Skeletal muscle tissue (tissue), 4 donors: ENCODE data around the gene RNF213. TPM values are rescaled to one million over a fixed set of nuclear protein-coding genes. Genes with fewer than 3 reads are reported as not detected.

Experiments
- H3K27ac ChIP-seq: one replicate; pipeline ENCODE4 v1.7.0; 2013; ENCODE audit warnings: mild to moderate bottlenecking, low read depth, low read length, inconsistent platforms
- H3K27me3 ChIP-seq, 3 donors: one replicate each; pipeline ENCODE4 v1.7.0; 2013; ENCODE audit warnings: low read length in 3 of 3; ENCODE audit not compliant: control insufficient read depth in 3 of 3, insufficient read depth in 3 of 3
- H3K36me3 ChIP-seq, 3 donors: one replicate each; pipeline ENCODE4 v1.7.0; 2013; ENCODE audit warnings: low read length in 3 of 3; ENCODE audit not compliant: control insufficient read depth in 3 of 3, insufficient read depth in 3 of 3
- H3K4me1 ChIP-seq, 3 donors: one replicate each; pipeline ENCODE4 v1.7.0; 2013; ENCODE audit warnings: low read length in 3 of 3, mild to moderate bottlenecking in 3 of 3; ENCODE audit not compliant: control insufficient read depth in 3 of 3, insufficient read depth in 3 of 3
- H3K4me3 ChIP-seq, 3 donors: one replicate each; pipeline ENCODE4 v1.7.0; 2013; ENCODE audit warnings: low read length in 3 of 3
- H3K9ac ChIP-seq, 3 donors: one replicate each; pipeline ENCODE4 v1.7.0; 2013; ENCODE audit warnings: low read length in 3 of 3, mild to moderate bottlenecking in 3 of 3, moderate library complexity in 2 of 3, low read depth in 1 of 3
- H3K9me3 ChIP-seq, 3 donors: one replicate each; pipeline ENCODE4 v1.7.0; 2013; ENCODE audit warnings: low read length in 3 of 3; ENCODE audit not compliant: control insufficient read depth in 3 of 3
- total RNA-seq: library from RNA; depleted of rRNA; stranded (reverse); fragments of >200 nt; gene quantifications from one replicate; pipeline ENCODE4 v1.2.3, GENCODE V29; 2014
- donor health status: Osteomylitis.

Gene RNF213
- total RNA-seq, 1 donor from 2014 or later, result 63.2 TPM

- no peaks in the 10 kb centered on the region for H3K27me3 ChIP-seq
- H3K9me3 ChIP-seq, result no peaks in the 10 kb centered on the region
- H3K27ac ChIP-seq, result no peak overlapping the region
- H3K4me3 ChIP-seq, result no peak overlapping the region
- H3K9ac ChIP-seq, result no peak overlapping the region
- peaks cover 65 to 95% (median 77%) of the 10 kb centered on the region in 3 donors for H3K36me3 ChIP-seq
- H3K4me1 ChIP-seq, result peaks cover 0 to 4% (median 0%) of the 10 kb centered on the region in 3 donors
Observed at GRCh38 chr17:80365983-80366382, 105.3 kb downstream of the RNF213 start.

- Histone ChIP-seq H3K9me3 (no peaks in the 10 kb centered on the region), H3K4me3 (no peak overlapping the region), H3K27ac (no peak overlapping the region), H3K4me1 (peaks cover 0 to 4% (median 0%) of the 10 kb centered on the region in 3 donors), H3K36me3 (peaks cover 62 to 88% (median 81%) of the 10 kb centered on the region in 3 donors), H3K27me3 (no peaks in the 10 kb centered on the region), H3K9ac (no peak overlapping the region)
Observed at GRCh38 chr17:80367503-80367902, 106.9 kb downstream of the RNF213 start.

GRCh38 chr17:80371196-80371595 lies 110.5 kb downstream of the RNF213 start:
- no peak overlapping the region for H3K4me3 ChIP-seq
- no peaks in the 10 kb centered on the region for H3K9me3 ChIP-seq
- H3K27ac ChIP-seq, result no peak overlapping the region
- peaks cover 55 to 85% (median 76%) of the 10 kb centered on the region in 3 donors for H3K36me3 ChIP-seq
- no peaks in the 10 kb centered on the region for H3K27me3 ChIP-seq
- no peaks in the 10 kb centered on the region for H3K4me1 ChIP-seq
- no peak overlapping the region for H3K9ac ChIP-seq

- no peak overlapping the region for H3K27ac ChIP-seq
- no peaks in the 10 kb centered on the region for H3K9me3 ChIP-seq
- no peak overlapping the region for H3K9ac ChIP-seq
- no peaks in the 10 kb centered on the region for H3K4me1 ChIP-seq
- peaks cover 62 to 87% (median 83%) of the 10 kb centered on the region in 3 donors for H3K36me3 ChIP-seq
- H3K27me3 ChIP-seq, result no peaks in the 10 kb centered on the region
- H3K4me3 ChIP-seq, result no peak overlapping the region
Observed at GRCh38 chr17:80372456-80372855, 111.8 kb downstream of the RNF213 start.

- H3K36me3 ChIP-seq, result peaks cover 62 to 87% (median 83%) of the 10 kb centered on the region in 3 donors
Observed at GRCh38 chr17:80372922-80373570, 112.4 kb downstream of the RNF213 start.

GRCh38 chr17:80374039-80374731 lies 113.5 kb downstream of the RNF213 start:
- Histone ChIP-seq H3K27me3 (no peaks in the 10 kb centered on the region), H3K4me1 (no peaks in the 10 kb centered on the region), H3K9ac (no peak overlapping the region), H3K27ac (no peak overlapping the region), H3K36me3 (peaks cover 63 to 83% (median 82%) of the 10 kb centered on the region in 3 donors), H3K9me3 (no peaks in the 10 kb centered on the region), H3K4me3 (no peak overlapping the region)

More at GRCh38 chr17:80372922-80373570, 112.4 kb downstream of the RNF213 start:
- Histone ChIP-seq H3K4me3 (no peak overlapping the region), H3K4me1 (no peaks in the 10 kb centered on the region), H3K27me3 (no peaks in the 10 kb centered on the region), H3K9me3 (no peaks in the 10 kb centered on the region), H3K9ac (no peak overlapping the region), H3K27ac (no peak overlapping the region)

- Histone ChIP-seq H3K27me3 (no peaks in the 10 kb centered on the region), H3K9ac (no peak overlapping the region), H3K36me3 (peaks cover 63 to 83% (median 82%) of the 10 kb centered on the region in 3 donors), H3K4me3 (no peak overlapping the region), H3K27ac (no peak overlapping the region), H3K9me3 (no peaks in the 10 kb centered on the region), H3K4me1 (no peaks in the 10 kb centered on the region)
Observed at GRCh38 chr17:80374732-80375585, 114.3 kb downstream of the RNF213 start.

- Histone ChIP-seq H3K9ac (no peak overlapping the region), H3K4me1 (no peaks in the 10 kb centered on the region), H3K4me3 (no peak overlapping the region), H3K9me3 (no peaks in the 10 kb centered on the region), H3K36me3 (peaks cover 68 to 85% (median 85%) of the 10 kb centered on the region in 3 donors), H3K27ac (no peak overlapping the region), H3K27me3 (no peaks in the 10 kb centered on the region)
Observed at GRCh38 chr17:80376531-80376930, 115.9 kb downstream of the RNF213 start.

GRCh38 chr17:80377798-80378197 lies 117.1 kb downstream of the RNF213 start:
- no peak overlapping the region for H3K27ac ChIP-seq
- no peaks in the 10 kb centered on the region for H3K27me3 ChIP-seq
- no peaks in the 10 kb centered on the region for H3K9me3 ChIP-seq
- H3K9ac ChIP-seq, result no peak overlapping the region
- peaks cover 72 to 89% (median 85%) of the 10 kb centered on the region in 3 donors for H3K36me3 ChIP-seq
- H3K4me3 ChIP-seq, result no peak overlapping the region
- H3K4me1 ChIP-seq, result no peaks in the 10 kb centered on the region
